NB4 (cell line): ENCODE results near the gene TIMM17A.

Experiments used
- CTCF ChIP-seq: IDR thresholded peaks from one replicate; pipeline ENCODE4 v1.5.1; 2012; ENCODE audit warnings: low read depth, low read length
- MAX ChIP-seq: IDR thresholded peaks from 2 replicates; pipeline ENCODE4 v1.6.1; 2011; ENCODE audit warnings: low read depth, low read length
- MYC ChIP-seq: IDR thresholded peaks from 2 replicates; pipeline ENCODE4 v1.6.1; 2011; ENCODE audit warnings: low read depth, low read length
- POLR2A ChIP-seq: IDR thresholded peaks from 2 replicates; pipeline ENCODE4 v1.6.1; 2011; ENCODE audit warnings: mild to moderate bottlenecking; ENCODE audit not compliant: insufficient read length; ENCODE audit errors: extremely low read depth

DNA sequence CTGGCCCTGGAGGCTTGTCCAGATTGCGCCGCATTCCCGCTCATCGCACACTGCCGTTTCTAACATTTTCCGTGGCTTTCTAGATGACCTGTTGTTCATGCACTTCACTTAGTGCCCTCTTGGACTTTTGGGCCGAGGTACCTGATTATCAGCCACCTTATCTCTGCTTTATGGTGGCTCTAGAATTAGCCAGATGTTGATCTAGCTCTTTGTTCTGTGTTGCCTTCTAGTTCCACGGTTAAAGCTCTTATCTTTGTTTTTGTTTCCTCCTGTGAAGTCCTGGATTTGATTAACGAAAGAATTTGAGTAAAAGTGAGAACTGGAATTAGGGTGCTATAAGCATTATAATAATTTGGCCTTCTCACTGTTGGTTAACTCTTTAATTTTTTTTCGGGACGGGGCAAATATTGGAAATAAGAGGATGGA is 28.1 kb downstream of the TIMM17A start:
- TF ChIP-seq POLR2A (no peak), CTCF (no peak), MAX (no peak), MYC (no peak)
